Measurements from ENCODE around the gene MYT1.

GRCh38 chr20:64278317-64278681 lies 114.0 kb downstream of the MYT1 start:
- TF ChIP-seq CTCF (IDR thresholded peaks at IDR 0.05; ENCODE audit: poor library complexity): no peak
- no peak for TF ChIP-seq EZH2phosphoT487 (IDR thresholded peaks at IDR 0.05; ENCODE audit: low read depth, severe bottlenecking, unreplicated experiment)
- no peak for TF ChIP-seq EZH2 (IDR thresholded peaks at IDR 0.05; ENCODE audit: borderline replicate concordance)

Data from hepatocyte (in vitro differentiated cells).